HUES6 (cell line): ENCODE data around the gene GTF2A2.
A peak's percentile ranks its signal among the peaks of the same experiment; 100 is the strongest.
"Not testable (repeated sequence)": the region's sequence is repeated elsewhere in the genome, so short reads cannot be mapped to it uniquely, and the experiment has no call there.

Source experiments
- H3K27ac ChIP-seq: 2 replicates; pipeline ENCODE4 v1.7.0; 2013; ENCODE audit warnings: low read depth, mild to moderate bottlenecking, low read length, inconsistent platforms
- H3K27me3 ChIP-seq: 2 replicates; pipeline ENCODE4 v1.6.1; 2013; ENCODE audit warnings: low read length; ENCODE audit not compliant: control insufficient read depth, insufficient read depth
- H3K36me3 ChIP-seq: 2 replicates; pipeline ENCODE4 v1.6.1; 2013; ENCODE audit warnings: low read length; ENCODE audit not compliant: control insufficient read depth, insufficient read depth
- H3K4me1 ChIP-seq: 2 replicates; pipeline ENCODE4 v1.6.1; 2013; ENCODE audit warnings: low read length; ENCODE audit not compliant: control insufficient read depth, insufficient read depth
- H3K4me3 ChIP-seq: 2 replicates; pipeline ENCODE4 v1.5.1; 2013; ENCODE audit warnings: low read depth, low read length
- H3K9ac ChIP-seq: one replicate; pipeline ENCODE4 v1.6.1; 2013; ENCODE audit warnings: mild to moderate bottlenecking, low read length
- H3K9me3 ChIP-seq: 2 replicates; pipeline ENCODE4 v1.6.1; 2013; ENCODE audit warnings: low read depth, low read length; ENCODE audit not compliant: control insufficient read depth, insufficient read depth

The GTF2A2 gene

GRCh38 chr15:59656897-59657634 lies at the start of gene GTF2A2:
GTF2A2 (minus strand) TSS chr15:59657515; CDS start chr15:59652277, 5,238 bp downstream.
- peaks cover 49% of the 10 kb centered on the region for H3K36me3 ChIP-seq
- H3K27ac ChIP-seq = peak within 1 kb of the TSS; percentile 86
- H3K9me3 ChIP-seq = no peaks in the 10 kb centered on the region
- no peaks in the 10 kb centered on the region for H3K27me3 ChIP-seq
- H3K4me1 ChIP-seq = peaks cover 7% of the 10 kb centered on the region
- H3K4me3 ChIP-seq = peak within 1 kb of the TSS; percentile 95
- peak within 1 kb of the TSS; percentile 96 for H3K9ac ChIP-seq

- no peaks in the 10 kb centered on the region for H3K36me3 ChIP-seq
- H3K27ac ChIP-seq = no peak overlapping the region
- H3K4me1 ChIP-seq = no peaks in the 10 kb centered on the region; the same call in 1 of the 2 replicates
- no peak overlapping the region for H3K9ac ChIP-seq
- H3K4me3 ChIP-seq = no peak overlapping the region
- H3K27me3 ChIP-seq = no peaks in the 10 kb centered on the region
- no peaks in the 10 kb centered on the region for H3K9me3 ChIP-seq
Observed at GRCh38 chr15:59703979-59704796, 46.9 kb upstream of the GTF2A2 start.

- Histone ChIP-seq H3K4me3 (no peak overlapping the region), H3K9me3 (no peaks in the 10 kb centered on the region), H3K9ac (no peak overlapping the region), H3K4me1 (no peaks in the 10 kb centered on the region; the same call in 1 of the 2 replicates), H3K27me3 (no peaks in the 10 kb centered on the region), H3K36me3 (no peaks in the 10 kb centered on the region), H3K27ac (no peak overlapping the region)
Observed at GRCh38 chr15:59702351-59702750, 45.0 kb upstream of the GTF2A2 start.

GRCh38 chr15:59701880-59702279 lies 44.6 kb upstream of the GTF2A2 start:
- Histone ChIP-seq H3K27me3 (no peaks in the 10 kb centered on the region), H3K4me1 (no peaks in the 10 kb centered on the region; the same call in 1 of the 2 replicates), H3K4me3 (no peak overlapping the region), H3K9me3 (no peaks in the 10 kb centered on the region), H3K36me3 (no peaks in the 10 kb centered on the region), H3K27ac (no peak overlapping the region), H3K9ac (no peak overlapping the region)

GRCh38 chr15:59699810-59700431 lies 42.6 kb upstream of the GTF2A2 start:
- Histone ChIP-seq H3K4me3 (no peak overlapping the region), H3K27ac (no peak overlapping the region)

GRCh38 chr15:59698065-59698464 lies 40.8 kb upstream of the GTF2A2 start:
- H3K27ac ChIP-seq, H3K36me3 ChIP-seq, H3K4me1 ChIP-seq, H3K4me3 ChIP-seq, H3K9me3 ChIP-seq, H3K9ac ChIP-seq: not testable (repeated sequence)
- peaks cover 16% of the 10 kb centered on the region; the same call in 1 of the 2 replicates for H3K27me3 ChIP-seq

More at GRCh38 chr15:59699810-59700431, 42.6 kb upstream of the GTF2A2 start:
- H3K36me3 ChIP-seq = no peaks in the 10 kb centered on the region
- no peak overlapping the region for H3K9ac ChIP-seq
- no peaks in the 10 kb centered on the region; the same call in 1 of the 2 replicates for H3K4me1 ChIP-seq
- peaks cover 4% of the 10 kb centered on the region; the same call in 1 of the 2 replicates for H3K27me3 ChIP-seq
- H3K9me3 ChIP-seq = no peaks in the 10 kb centered on the region

- Histone ChIP-seq H3K27ac (no peak overlapping the region), H3K9me3 (no peaks in the 10 kb centered on the region), H3K27me3 (peaks cover 28% of the 10 kb centered on the region), H3K4me1 (no peaks in the 10 kb centered on the region), H3K9ac (no peak overlapping the region), H3K36me3 (no peaks in the 10 kb centered on the region), H3K4me3 (no peak overlapping the region)
Observed at GRCh38 chr15:59696332-59696731, 39.0 kb upstream of the GTF2A2 start.

GRCh38 chr15:59694779-59695178 lies 37.5 kb upstream of the GTF2A2 start:
- H3K27ac ChIP-seq = no peak overlapping the region
- no peaks in the 10 kb centered on the region for H3K36me3 ChIP-seq
- H3K9me3 ChIP-seq = no peaks in the 10 kb centered on the region
- no peak overlapping the region for H3K9ac ChIP-seq
- H3K4me1 ChIP-seq = no peaks in the 10 kb centered on the region
- peaks cover 42% of the 10 kb centered on the region for H3K27me3 ChIP-seq
- no peak overlapping the region for H3K4me3 ChIP-seq

GRCh38 chr15:59691194-59691805 lies 34.0 kb upstream of the GTF2A2 start:
- H3K9me3 ChIP-seq = no peaks in the 10 kb centered on the region
- H3K36me3 ChIP-seq = peaks cover 4% of the 10 kb centered on the region; the same call in 1 of the 2 replicates
- peaks cover 42% of the 10 kb centered on the region for H3K27me3 ChIP-seq
- no peak overlapping the region for H3K27ac ChIP-seq
- H3K9ac ChIP-seq = no peak overlapping the region
- H3K4me1 ChIP-seq = peaks cover 5% of the 10 kb centered on the region; the same call in 1 of the 2 replicates
- H3K4me3 ChIP-seq = no peak overlapping the region

GRCh38 chr15:59689626-59690236 lies 32.4 kb upstream of the GTF2A2 start:
- peaks cover 5% of the 10 kb centered on the region; the same call in 1 of the 2 replicates for H3K4me1 ChIP-seq
- H3K4me3 ChIP-seq = peak overlapping the region; percentile 99
- H3K27me3 ChIP-seq = peaks cover 36% of the 10 kb centered on the region
- H3K36me3 ChIP-seq = peaks cover 16% of the 10 kb centered on the region
- H3K9me3 ChIP-seq = no peaks in the 10 kb centered on the region
- no peak overlapping the region for H3K27ac ChIP-seq
- peak overlapping the region; percentile 43 for H3K9ac ChIP-seq
